HG02642 (cell line): ENCODE data around the gene NAP1L5.
A peak's percentile ranks its signal among the peaks of the same experiment; 100 is the strongest.

Experiments used
- ATAC-seq: cut with Tn5 transposase; IDR thresholded peaks from one replicate; pipeline ENCODE4 v1.9.1; 2021; ENCODE audit warnings: mild to moderate bottlenecking; ENCODE audit not compliant: unreplicated experiment, poor library complexity

NAP1L5 gene

DNA sequence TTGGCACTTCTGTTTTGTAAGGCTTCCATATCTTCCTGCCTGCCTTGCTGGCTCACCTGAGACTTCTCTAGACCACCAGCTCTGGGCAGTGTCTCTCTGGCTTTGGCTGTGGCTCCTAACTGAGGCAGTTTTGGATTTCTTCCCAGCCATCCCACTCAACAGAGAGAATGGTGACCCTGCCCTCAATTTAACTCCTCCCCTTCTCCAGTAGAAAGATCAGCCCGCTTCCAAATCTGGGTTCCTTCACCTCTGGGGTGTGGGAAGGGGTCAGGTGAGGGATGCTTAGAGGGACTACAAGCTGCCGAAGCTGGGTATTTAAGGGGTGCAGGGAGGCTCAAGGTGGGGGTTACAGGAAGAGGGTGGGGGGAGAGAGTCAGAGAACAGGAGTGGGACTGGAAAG is 23.7 kb downstream of the NAP1L5 start:
- no peak for ATAC-seq

DNA sequence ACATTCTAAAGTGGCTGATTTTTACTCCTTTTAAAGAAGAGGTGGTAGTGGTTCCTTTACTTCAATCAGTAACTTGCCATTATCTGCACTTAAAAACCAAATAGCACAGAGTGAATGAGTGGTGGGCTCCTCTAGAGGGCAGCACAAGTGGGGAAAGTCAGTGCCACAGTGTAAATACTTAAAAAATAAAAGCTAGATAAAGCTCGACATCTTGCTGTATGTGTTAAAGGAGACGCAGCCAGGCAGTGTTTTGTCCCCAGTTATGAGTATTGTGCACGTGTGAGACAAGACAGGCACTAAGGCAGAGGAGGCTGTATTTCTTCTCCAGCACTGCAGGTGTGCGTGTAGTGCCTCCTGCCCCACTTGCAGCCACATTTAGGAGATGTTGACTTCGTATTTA is 24.6 kb downstream of the NAP1L5 start:
- no peak for ATAC-seq

DNA sequence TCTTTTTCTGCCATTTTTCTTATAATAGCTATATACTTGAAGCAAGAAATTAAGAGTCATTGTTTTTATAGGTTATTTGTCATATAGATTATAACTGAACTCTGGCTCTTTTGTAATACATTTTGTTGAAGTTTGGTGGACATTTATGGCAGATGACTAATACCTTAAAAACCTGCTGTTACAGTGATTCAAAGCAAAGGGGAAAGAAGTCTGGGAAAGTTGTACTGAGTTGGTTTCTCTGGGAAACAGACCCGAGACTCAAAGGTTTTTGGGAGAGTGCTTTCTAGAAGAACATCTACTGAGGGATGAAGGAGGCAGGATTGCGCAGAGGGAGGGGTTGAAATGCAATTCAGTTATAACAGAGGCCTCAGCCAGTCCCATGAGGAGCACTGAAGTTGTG is 35.9 kb downstream of the NAP1L5 start:
- no peak for ATAC-seq

DNA sequence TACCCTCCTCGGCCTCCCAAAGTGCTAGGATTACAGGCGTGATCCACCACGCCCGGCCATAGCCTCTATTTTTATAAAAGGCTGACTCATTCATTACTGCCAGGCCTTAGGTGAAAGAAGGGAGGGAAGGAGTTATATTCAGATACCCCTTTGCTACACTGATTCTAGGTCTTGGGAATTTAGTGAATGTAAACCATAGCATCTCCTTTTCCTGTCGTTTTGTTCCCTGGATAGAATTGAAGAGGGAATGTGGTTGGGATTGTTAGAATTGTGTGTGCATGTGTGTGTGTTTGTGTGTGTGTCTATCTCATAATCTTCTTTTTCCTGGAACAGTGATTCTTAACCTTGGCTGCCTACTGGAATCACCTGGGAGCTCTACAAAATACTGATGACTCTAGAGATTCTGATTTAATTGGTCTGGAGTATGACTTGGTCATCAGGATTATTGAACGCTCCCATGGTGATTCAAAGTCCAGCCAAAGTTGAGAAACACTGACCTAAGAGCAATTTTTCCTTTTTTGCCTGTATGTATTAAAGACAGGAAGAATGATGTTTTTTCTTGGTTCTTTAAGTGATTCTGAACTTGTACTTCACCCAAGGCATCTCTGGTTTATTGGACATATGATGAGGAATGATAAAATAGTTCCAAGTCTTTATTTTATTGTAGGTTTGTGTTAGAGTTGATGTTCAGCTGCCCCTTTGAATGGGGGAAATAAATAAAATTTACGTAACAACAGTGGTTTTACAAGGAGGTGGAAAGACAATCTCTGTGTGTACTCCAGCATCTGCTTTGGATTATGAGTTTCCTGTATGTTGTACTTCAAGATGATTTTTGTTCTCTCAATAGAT is 37.0 kb downstream of the NAP1L5 start:
- no peak for ATAC-seq

DNA sequence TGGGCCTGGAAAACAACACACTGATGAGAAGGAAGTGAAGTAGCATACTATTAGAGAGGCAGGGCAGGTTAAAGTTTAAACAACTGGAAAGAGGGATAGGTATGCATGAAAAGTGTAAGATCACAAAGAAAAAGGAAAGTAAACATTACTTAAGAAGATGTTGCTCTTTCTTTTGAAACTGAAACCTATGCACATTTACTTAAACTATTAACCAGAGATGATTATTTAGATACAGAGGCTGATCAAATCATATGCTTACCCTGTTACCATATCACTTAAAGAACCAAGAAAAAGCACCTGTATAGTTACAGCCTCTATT is 37.8 kb downstream of the NAP1L5 start:
- ATAC-seq, result no peak

DNA sequence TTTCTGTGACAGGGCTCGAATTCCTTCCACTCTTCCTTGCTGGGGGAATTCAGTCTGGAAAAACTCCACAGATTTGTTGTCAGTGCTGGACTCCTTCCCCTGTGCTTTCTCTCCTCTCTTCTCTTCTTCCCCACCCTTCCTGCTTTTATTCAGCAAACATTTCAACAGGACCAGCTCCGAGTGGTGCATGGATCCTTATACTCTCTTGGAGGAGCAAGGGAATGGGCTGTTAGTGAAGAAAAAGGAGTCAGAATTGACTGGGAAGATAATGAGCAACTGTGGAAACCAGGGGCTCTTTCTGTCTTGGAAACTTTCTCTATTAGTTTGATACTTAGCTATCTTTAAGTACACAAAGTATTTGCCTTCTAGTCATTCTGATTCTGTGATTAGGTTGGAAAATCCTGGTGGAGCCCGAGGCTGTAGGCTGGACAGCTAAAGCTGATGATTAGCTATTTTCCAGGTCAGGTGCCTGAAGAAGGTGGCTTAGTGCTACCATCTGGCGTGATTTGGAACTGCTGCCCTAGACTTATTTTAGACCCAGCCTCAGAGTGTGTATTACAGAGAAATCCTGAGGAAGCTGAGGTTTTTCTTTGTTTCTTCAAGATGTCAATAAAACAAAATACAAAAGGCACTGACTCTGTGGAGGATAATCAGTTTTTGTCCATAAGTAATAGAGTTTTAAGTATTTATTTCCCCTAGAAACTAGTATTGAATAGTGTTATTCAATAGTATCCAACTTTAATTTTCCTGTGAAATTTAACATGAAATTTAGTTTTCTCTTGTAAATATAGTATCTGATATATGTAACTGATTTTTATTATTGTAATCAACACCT is 38.4 kb downstream of the NAP1L5 start:
- ATAC-seq, result peak; percentile 90

DNA sequence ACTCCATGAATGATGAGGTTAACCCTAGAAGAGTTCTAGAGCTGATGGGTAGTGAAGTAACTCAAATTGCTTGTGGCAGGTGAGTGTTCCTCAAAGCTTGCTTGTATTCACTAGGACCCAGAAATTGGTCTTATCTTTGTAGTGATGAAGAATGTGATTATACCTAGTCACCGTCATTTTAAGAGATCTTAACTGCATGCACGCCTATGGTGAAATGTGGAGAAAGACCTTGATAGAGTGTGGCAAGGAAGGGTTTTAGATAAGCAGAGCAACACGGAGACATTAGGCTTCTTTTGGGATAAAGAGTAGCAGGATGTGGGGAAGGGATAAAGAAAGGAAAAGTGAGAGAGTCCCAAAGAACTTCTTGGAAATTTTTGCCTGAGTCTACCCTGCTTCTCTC is 42.4 kb downstream of the NAP1L5 start:
- ATAC-seq, result no peak

DNA sequence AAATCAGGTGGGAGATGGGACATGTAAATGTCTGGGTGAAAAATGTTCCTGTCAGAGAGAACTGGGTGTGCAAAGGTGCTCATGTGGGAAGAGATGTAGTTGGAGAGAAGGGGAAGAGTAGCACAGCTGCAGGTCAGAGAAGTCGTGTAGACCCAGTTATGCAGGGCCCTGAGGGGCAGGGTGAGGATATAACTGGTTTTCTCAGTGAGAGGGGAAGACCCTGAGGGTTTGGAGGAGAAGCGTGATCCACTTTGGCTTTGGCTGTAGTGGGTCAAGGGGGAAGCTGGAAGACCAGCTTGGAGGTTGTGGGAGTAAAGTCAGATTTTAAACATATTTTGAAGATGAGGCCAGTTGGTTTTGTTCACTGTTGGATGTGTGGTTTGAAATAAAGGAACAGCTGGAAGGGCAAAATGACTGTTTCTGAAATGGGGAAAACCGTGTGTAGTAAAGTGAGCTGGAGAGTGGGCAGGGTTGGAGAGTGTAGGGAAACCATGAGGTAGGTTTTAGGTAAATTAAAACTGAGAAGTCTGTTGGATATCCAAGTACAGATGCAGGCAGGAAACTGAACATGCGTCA is 44.2 kb downstream of the NAP1L5 start:
- ATAC-seq, result no peak

DNA sequence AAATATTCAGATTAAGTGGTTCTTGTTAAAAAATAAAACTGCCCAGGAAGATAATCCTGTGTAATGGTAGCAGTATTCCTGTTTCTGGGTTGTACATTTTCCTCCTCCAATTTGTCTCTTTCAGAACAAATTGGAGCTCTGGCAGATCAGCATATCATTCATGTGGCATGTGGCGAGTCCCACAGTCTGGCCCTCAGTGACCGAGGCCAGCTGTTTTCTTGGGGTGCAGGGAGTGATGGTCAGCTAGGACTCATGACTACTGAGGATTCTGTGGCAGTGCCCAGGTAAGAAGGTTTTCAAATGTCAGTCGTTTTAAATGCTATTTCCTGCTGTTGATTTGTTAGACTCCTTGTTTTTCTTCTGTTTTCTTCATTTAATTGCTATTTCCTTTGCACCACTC is 47.9 kb downstream of the NAP1L5 start:
- ATAC-seq, result no peak

DNA sequence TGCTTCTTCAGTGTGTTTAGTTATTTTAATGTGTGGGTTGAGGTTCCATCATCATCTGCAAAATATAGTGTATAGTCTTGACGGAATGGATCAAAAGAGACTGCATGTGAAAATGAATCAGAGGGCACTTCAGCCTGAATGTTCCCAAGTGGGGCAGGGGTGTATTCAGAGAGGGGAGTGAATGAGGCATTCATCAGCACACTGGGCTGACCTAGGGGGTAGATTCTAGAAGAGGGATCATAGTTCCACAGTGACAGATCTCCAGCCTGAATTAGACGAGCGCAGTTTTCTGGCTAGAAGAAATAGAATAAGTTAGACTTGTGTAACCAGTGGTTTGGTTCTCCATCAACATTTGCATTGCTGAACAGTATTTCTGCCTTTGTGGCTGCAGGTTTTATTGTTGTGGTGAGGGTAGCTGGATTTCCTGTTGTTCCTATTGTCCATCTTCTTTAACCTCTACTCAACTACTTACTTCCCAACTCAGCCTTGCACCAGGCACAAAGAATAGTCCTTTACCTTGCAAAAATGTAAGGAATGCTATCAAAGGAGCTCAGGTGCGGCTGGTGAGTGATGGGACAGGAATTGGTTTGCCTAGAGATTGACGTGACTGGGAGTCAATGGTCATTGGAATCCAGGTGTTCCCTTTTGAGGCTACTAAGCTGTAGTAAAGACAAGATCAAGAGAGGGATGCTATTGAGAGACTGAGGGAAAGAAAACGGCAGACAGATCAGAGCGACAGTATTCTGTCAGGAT is 50.9 kb downstream of the NAP1L5 start:
- no peak for ATAC-seq

DNA sequence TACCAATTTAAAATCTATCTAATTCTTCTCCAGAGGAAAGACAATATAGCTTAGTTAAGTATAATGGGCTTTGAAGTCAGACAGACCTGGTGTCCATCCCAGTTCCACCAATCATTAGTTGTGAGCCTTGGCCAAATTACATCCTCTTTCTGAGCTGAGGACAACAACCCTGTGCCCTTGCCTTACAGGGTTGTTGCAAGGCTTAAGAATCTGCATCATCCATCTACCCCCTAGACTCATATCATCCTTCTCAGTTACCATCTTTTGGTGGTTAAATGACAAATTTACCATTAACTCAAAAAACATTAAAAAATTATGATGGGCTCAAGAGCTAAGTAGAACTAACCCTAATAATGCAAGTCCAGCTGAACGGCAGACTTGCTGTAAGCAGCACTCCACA is 51.6 kb downstream of the NAP1L5 start:
- ATAC-seq, result no peak
